WTC11 (cell line): Measurements from ENCODE around the gene SLAMF1. TPM values are rescaled to one million over a fixed set of nuclear protein-coding genes. Genes with fewer than 3 reads are reported as not detected.
A peak's percentile ranks its signal among the peaks of the same experiment; 100 is the strongest.
"Not testable (repeated sequence)": the region's sequence is repeated elsewhere in the genome, so short reads cannot be mapped to it uniquely, and the experiment has no call there.

ENCODE experiments used
- ATAC-seq: fragments of 200-7000 bp; cut with Tn5 transposase; 2 replicates; pipeline ENCODE4 v1.10.0; 2021; ENCODE audit warnings: mild to moderate bottlenecking, moderate library complexity
- Bru-seq: library from RNA; stranded (reverse); fragments of 400-500 nt; gene quantifications from one replicate; lab custom pipeline; 2021; lab: Mats Ljungman, UMichigan
- CTCF ChIA-PET: fragments of 300-600 bp; sonication (Branson Sonifier 250); formaldehyde crosslinking; loops from one replicate; lab custom pipeline; 2021; ENCODE audit warnings: antibody characterized with exemption; lab: Charles Lee
- POLR2A ChIA-PET: fragments of 350-600 bp; sonication (Branson Sonifier 250); formaldehyde crosslinking; loops from one replicate; lab custom pipeline; 2021; ENCODE audit warnings: antibody characterized with exemption; lab: Charles Lee
- DNase-seq: peaks from one replicate; pipeline ENCODE4 v3.0.0; 2021; ENCODE audit warnings: low spot score
- H3K27ac Mint-ChIP-seq: 2 replicates; pipeline ENCODE4 v1.8.0; 2021; ENCODE audit warnings: mixed read lengths
- H3K27me3 Mint-ChIP-seq: 2 replicates; pipeline ENCODE4 v1.8.0; 2021; ENCODE audit warnings: low read depth, mild to moderate bottlenecking, moderate library complexity, mixed read lengths
- H3K36me3 Mint-ChIP-seq: 2 replicates; pipeline ENCODE4 v1.8.0; 2021; ENCODE audit warnings: mixed read lengths
- H3K4me1 Mint-ChIP-seq: 2 replicates; pipeline ENCODE4 v1.8.0; 2022; ENCODE audit warnings: mixed read lengths
- H3K4me3 Mint-ChIP-seq: 2 replicates; pipeline ENCODE4 v1.8.0; 2021; ENCODE audit warnings: mild to moderate bottlenecking, moderate library complexity, mixed read lengths
- H3K9me3 Mint-ChIP-seq: 2 replicates; pipeline ENCODE4 v1.8.0; 2021; ENCODE audit warnings: mixed read lengths
- ARID4B ChIP-seq: sonication (generic); formaldehyde crosslinking; IDR thresholded peaks from 2 replicates; pipeline ENCODE4 v1.8.0; 2023; ENCODE audit warnings: missing genetic modification reagents, mild to moderate bottlenecking, borderline replicate concordance
- FOXJ3 ChIP-seq: sonication (generic); formaldehyde crosslinking; IDR thresholded peaks from 2 replicates; pipeline ENCODE4 v1.9.0; 2021; ENCODE audit warnings: missing genetic modification reagents, mild to moderate bottlenecking, borderline replicate concordance
- MXD4 ChIP-seq: fragments of 250-450 bp; sonication (Bioruptor Pico); IDR thresholded peaks from 2 replicates; pipeline ENCODE4 v1.8.0; 2021; ENCODE audit warnings: mild to moderate bottlenecking, moderate library complexity, borderline replicate concordance
- NFYB ChIP-seq: sonication (generic); formaldehyde crosslinking; conservative IDR thresholded peaks from 2 replicates; pipeline ENCODE4 v1.8.0; 2022; ENCODE audit warnings: low read depth, missing genetic modification reagents
- PRDM15 ChIP-seq: sonication (generic); formaldehyde crosslinking; IDR thresholded peaks from 2 replicates; pipeline ENCODE4 v1.8.0; 2022; ENCODE audit warnings: missing genetic modification reagents
- SP1 ChIP-seq: sonication (generic); formaldehyde crosslinking; conservative IDR thresholded peaks from 2 replicates; pipeline ENCODE4 v1.8.1; 2022; ENCODE audit warnings: missing genetic modification reagents
- TEAD4 ChIP-seq: sonication (generic); formaldehyde crosslinking; IDR thresholded peaks from 2 replicates; pipeline ENCODE4 v1.8.0; 2022; ENCODE audit warnings: mild to moderate bottlenecking, missing genetic modification reagents
- ZNF121 ChIP-seq: sonication (generic); formaldehyde crosslinking; IDR thresholded peaks from 2 replicates; pipeline ENCODE4 v1.8.0; 2023; ENCODE audit warnings: missing genetic modification reagents
- ZNF219 ChIP-seq: sonication (generic); formaldehyde crosslinking; IDR thresholded peaks from 2 replicates; pipeline ENCODE4 v1.8.0; 2023; ENCODE audit warnings: missing genetic modification reagents, mild to moderate bottlenecking, borderline replicate concordance
- ZNF512 ChIP-seq: sonication (generic); formaldehyde crosslinking; IDR thresholded peaks from 2 replicates; pipeline ENCODE4 v1.8.1; 2022; ENCODE audit warnings: missing genetic modification reagents, borderline replicate concordance
- ZSCAN18 ChIP-seq: fragments of 250-450 bp; sonication (Bioruptor Pico); IDR thresholded peaks from 2 replicates; pipeline ENCODE4 v2.1.2; 2022; ENCODE audit warnings: mild to moderate bottlenecking, moderate library complexity
- long read RNA-seq, 3 experiments: library from RNA in 1 of 3; library from capped mRNA in 1 of 3; library from polyadenylated mRNA in 1 of 3; unstranded in 2 of 3; stranded (forward) in 1 of 3; transcript quantifications; one replicate each; pipeline ENCODE4 v2.0.0, GENCODE V29; 2021
- total RNA-seq: library from RNA; stranded (reverse); gene quantifications from 3 replicates; pipeline ENCODE4 v1.2.3, GENCODE V29; 2021

Gene SLAMF1
- total RNA-seq (0.11 to 0.15 TPM (median 0.11 TPM) in 3 replicates), Bru-seq, nascent RNA (percentile 4 among the genes with signal in this experiment)
- long read RNA-seq, experiment 1: 0 reads
- long read RNA-seq, experiment 2: 0 reads
- long read RNA-seq, experiment 3: 0 reads

GRCh38 chr1:160646711-160647328 lies at the start of gene SLAMF1:
SLAMF1 (minus strand) TSS chr1:160647044; CDS start chr1:160646945, 99 bp downstream.
- ChIA-PET POLR2A (no interaction called here), CTCF (interaction anchor here (1.6 kb wide), 1 partner anchor 28 kb away, joined by 4 read pairs; no protein-coding TSS in a partner anchor)
- no peak for TF ChIP-seq MXD4 (CRISPR knock-in tag)
- TF ChIP-seq ZSCAN18 (CRISPR knock-in tag): no peak
- peaks cover 4% of the 10 kb centered on the region; the same call in 1 of the 2 replicates for H3K36me3 Mint-ChIP-seq
- no peak for DNase-seq
- peaks cover 15% of the 10 kb centered on the region for H3K9me3 Mint-ChIP-seq
- peaks cover 8% of the 10 kb centered on the region for H3K27me3 Mint-ChIP-seq
- H3K4me3 Mint-ChIP-seq: no peak within 1 kb of the TSS
- H3K27ac Mint-ChIP-seq: no peak within 1 kb of the TSS
- ATAC-seq: no peak
- H3K4me1 Mint-ChIP-seq: peaks cover 14% of the 10 kb centered on the region

GRCh38 chr1:160692390-160692789 lies 45.5 kb upstream of the SLAMF1 start:
- H3K27ac Mint-ChIP-seq, ATAC-seq, H3K27me3 Mint-ChIP-seq, H3K4me3 Mint-ChIP-seq, POLR2A ChIA-PET, H3K36me3 Mint-ChIP-seq: not testable (repeated sequence)
- DNase-seq: peak; percentile 27
- CTCF ChIA-PET: interaction anchor here (2.4 kb wide), 1 partner anchor 11 kb away, joined by 11 read pairs; no protein-coding TSS in a partner anchor
- Mint-ChIP-seq H3K9me3 (peaks cover 10% of the 10 kb centered on the region), H3K4me1 (peaks cover 19% of the 10 kb centered on the region)

GRCh38 chr1:160685266-160685665 lies 38.4 kb upstream of the SLAMF1 start:
- no peak overlapping the region for H3K4me3 Mint-ChIP-seq
- TF ChIP-seq ZNF121 (CRISPR knock-in tag) (no peak), ARID4B (CRISPR knock-in tag) (no peak), SP1 (CRISPR knock-in tag) (no peak), FOXJ3 (no peak), TEAD4 (no peak), PRDM15 (CRISPR knock-in tag) (no peak), ZNF512 (no peak), NFYB (CRISPR knock-in tag) (no peak), ZNF219 (no peak)
- TF ChIP-seq, all 79 proteins: peak for 0
- Mint-ChIP-seq H3K27ac (no peak overlapping the region), H3K9me3 (peaks cover 37% of the 10 kb centered on the region), H3K27me3 (no peaks in the 10 kb centered on the region; the same call in none of the 2 replicates), H3K4me1 (peaks cover 7% of the 10 kb centered on the region), H3K36me3 (peaks cover 37% of the 10 kb centered on the region)
- DNase-seq (no peak), ATAC-seq (no peak)
- ChIA-PET CTCF (interaction anchor here (1.5 to 2.0 kb wide), 2 partner anchors 10 to 266 kb away, joined by 3 to 10 read pairs; no protein-coding TSS in a partner anchor), POLR2A (no interaction called here)
